ENCODE results near the gene HNRNPA1L2.
"Not testable (repeated sequence)": the region's sequence is repeated elsewhere in the genome, so short reads cannot be mapped to it uniquely, and the experiment has no call there.

HNRNPA1L2 gene

DNA sequence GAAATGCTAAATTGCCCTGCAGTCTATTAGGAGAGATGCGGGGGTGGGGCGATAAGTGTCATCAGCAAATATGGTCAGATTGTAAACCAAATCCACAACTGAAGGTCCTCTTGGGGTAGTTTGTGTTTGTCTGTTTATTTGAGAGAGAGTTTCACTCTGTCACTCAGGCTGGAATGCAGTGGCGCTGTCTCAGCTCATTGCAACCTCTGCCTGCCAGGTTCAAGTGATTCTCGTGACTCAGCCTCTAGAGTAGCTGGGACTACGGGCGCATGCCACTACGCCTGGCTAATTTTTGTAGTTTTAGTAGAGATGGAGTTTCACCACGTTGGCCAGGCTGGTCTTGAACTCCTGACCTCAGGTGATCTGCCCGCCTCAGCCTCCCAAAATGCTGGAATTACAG is 43.6 kb downstream of the HNRNPA1L2 start:
- not testable (repeated sequence) for H3K9ac ChIP-seq (ENCODE audit: low read length); H2BK15ac ChIP-seq (ENCODE audit: low read depth, poor library complexity, severe bottlenecking); H3K79me1 ChIP-seq (replicated peaks; ENCODE audit: low read length, poor library complexity, severe bottlenecking); H3K4me1 ChIP-seq (ENCODE audit: control insufficient read depth, insufficient read depth, low read depth, low read length); H3K9me3 ChIP-seq (ENCODE audit: control insufficient read depth, low read length); H3K4me2 ChIP-seq (ENCODE audit: low read length, poor library complexity, severe bottlenecking); H4K91ac ChIP-seq (ENCODE audit: low read length); H2AK5ac ChIP-seq (ENCODE audit: low read length, severe bottlenecking); H3K23ac ChIP-seq (ENCODE audit: low read length in 2 of 2); H2BK12ac ChIP-seq (ENCODE audit: low read length in 2 of 2); H2BK5ac ChIP-seq (ENCODE audit: low read depth, low read length, poor library complexity, severe bottlenecking); H3K14ac ChIP-seq (ENCODE audit: low read length in 2 of 2); H3K4me3 ChIP-seq (ENCODE audit: insufficient read depth in 1 of 2, low read depth in 1 of 2, low read length in 2 of 2); H3K18ac ChIP-seq (ENCODE audit: low read depth in 1 of 2, low read length in 2 of 2); H3K4ac ChIP-seq (ENCODE audit: low read depth in 1 of 2, low read length in 2 of 2); H4K8ac ChIP-seq (ENCODE audit: low read length); H3K27me3 ChIP-seq (ENCODE audit: control insufficient read depth in 1 of 2, insufficient read depth in 1 of 2, low read length in 2 of 2); H2AFZ ChIP-seq (ENCODE audit: low read depth, low read length); H2BK120ac ChIP-seq (ENCODE audit: low read depth, low read length)
- peak; percentile 69 for DNase-seq
- WGBS: 48% methylated on average over 9 of the region's 9 CpGs
- peaks cover 18 to 92% of the 10 kb centered on the region in 2 experiments for H3K36me3 ChIP-seq (ENCODE audit: control insufficient read depth in 1 of 2, insufficient read depth in 2 of 2, low read depth in 1 of 2, low read length in 2 of 2)
- peak overlapping the region; percentile 19 for H3K27ac ChIP-seq (ENCODE audit: low read length, poor library complexity, severe bottlenecking)

DNA sequence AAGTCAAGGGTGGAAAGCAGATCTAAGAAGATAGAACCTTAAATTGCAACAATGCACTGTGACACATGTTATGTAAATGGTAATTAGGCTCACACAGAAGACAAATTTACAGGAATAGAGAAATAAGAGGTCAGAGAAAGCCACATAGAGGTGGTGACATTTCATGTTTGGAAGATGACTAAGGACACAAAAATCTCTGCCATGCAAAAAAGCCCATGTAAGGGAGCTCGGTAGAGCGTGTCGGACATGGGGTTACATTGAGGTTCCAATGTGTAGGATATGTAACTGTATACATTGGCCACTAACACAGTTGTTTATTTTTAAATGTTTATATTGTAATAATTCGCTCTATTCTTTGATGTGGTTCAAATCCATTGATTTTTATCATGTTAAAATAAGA is 44.1 kb downstream of the HNRNPA1L2 start:
- Histone ChIP-seq H2AK5ac (ENCODE audit: low read length, severe bottlenecking) (no peak overlapping the region), H2BK15ac (ENCODE audit: low read depth, poor library complexity, severe bottlenecking) (no peak overlapping the region), H2AFZ (ENCODE audit: low read depth, low read length) (no peak overlapping the region), H3K4me2 (ENCODE audit: low read length, poor library complexity, severe bottlenecking) (no peak overlapping the region), H3K18ac (ENCODE audit: low read depth in 1 of 2, low read length in 2 of 2) (no peak overlapping the region), H3K36me3 (ENCODE audit: control insufficient read depth in 1 of 2, insufficient read depth in 2 of 2, low read depth in 1 of 2, low read length in 2 of 2) (peaks cover 17 to 92% of the 10 kb centered on the region in 2 experiments), H2BK5ac (ENCODE audit: low read depth, low read length, poor library complexity, severe bottlenecking) (no peak overlapping the region), H3K4ac (ENCODE audit: low read depth in 1 of 2, low read length in 2 of 2) (no peak overlapping the region), H3K9me3 (ENCODE audit: control insufficient read depth, low read length) (no peaks in the 10 kb centered on the region), H2BK120ac (ENCODE audit: low read depth, low read length) (no peak overlapping the region), H2BK12ac (ENCODE audit: low read length in 2 of 2) (no peak overlapping the region), H3K27ac (ENCODE audit: low read length, poor library complexity, severe bottlenecking) (peak overlapping the region; percentile 4), H3K4me3 (ENCODE audit: insufficient read depth in 1 of 2, low read depth in 1 of 2, low read length in 2 of 2) (no peak overlapping the region), H4K8ac (ENCODE audit: low read length) (no peak overlapping the region), H3K79me1 (replicated peaks; ENCODE audit: low read length, poor library complexity, severe bottlenecking) (peaks cover 7% of the 10 kb centered on the region), H4K91ac (ENCODE audit: low read length) (no peak overlapping the region), H3K4me1 (ENCODE audit: control insufficient read depth, insufficient read depth, low read depth, low read length) (peaks cover 2% of the 10 kb centered on the region), H3K27me3 (ENCODE audit: control insufficient read depth in 1 of 2, insufficient read depth in 1 of 2, low read length in 2 of 2) (no peaks in the 10 kb centered on the region), H3K23ac (ENCODE audit: low read length in 2 of 2) (no peak overlapping the region), H3K9ac (ENCODE audit: low read length) (no peak overlapping the region), H3K14ac (ENCODE audit: low read length in 2 of 2) (no peak overlapping the region)
- DNase-seq: peak; percentile 19
- WGBS: 61% methylated on average over 3 of the region's 4 CpGs

Data from mesenchymal stem cell (in vitro differentiated cells and primary cell).